ENCODE results near the gene SLC13A3. TPM values are rescaled to one million over a fixed set of nuclear protein-coding genes. Genes with fewer than 3 reads are reported as not detected.
A peak's percentile ranks its signal among the peaks of the same experiment; 100 is the strongest.

Gene SLC13A3
- total RNA-seq, 2 donors from 2014 or later: 0.37 to 1.5 TPM

- H3K4me1 ChIP-seq: no peaks in the 10 kb centered on the region
- TF ChIP-seq CTCF (IDR thresholded peaks at IDR 0.05): no peak
- H3K27ac ChIP-seq: peak within 1 kb of the TSS; percentile 56 to 63
- H3K27me3 ChIP-seq: no peaks in the 10 kb centered on the region
- H3K4me3 ChIP-seq: peak within 1 kb of the TSS; percentile 59 to 69
- H3K36me3 ChIP-seq: no peaks in the 10 kb centered on the region
- no peaks in the 10 kb centered on the region for H3K9me3 ChIP-seq
- no peak for DNase-seq (ENCODE audit: low spot score)
These were observed 138.1 kb downstream of the SLC13A3 start, which contains the start of gene ZNF334 for GRCh38 chr20:46512943-46513844. ZNF334 (minus strand) TSS chr20:46513559; CDS start chr20:46512102, 1,457 bp downstream.

- no peaks in the 10 kb centered on the region for H3K4me1 ChIP-seq
- no peak overlapping the region for H3K4me3 ChIP-seq
- H3K27me3 ChIP-seq: no peaks in the 10 kb centered on the region
- no peak for TF ChIP-seq CTCF (IDR thresholded peaks at IDR 0.05)
- no peaks in the 10 kb centered on the region for H3K9me3 ChIP-seq
- no peaks in the 10 kb centered on the region for H3K36me3 ChIP-seq
- H3K27ac ChIP-seq: no peak overlapping the region
- DNase-seq (ENCODE audit: low spot score): no peak
These were observed 141.7 kb downstream of the SLC13A3 start for GRCh38 chr20:46509523-46509922.

Other genes with a start within 250 kb of the SLC13A3 start
- 10 to 100 TPM; 29.4 to 32.7 TPM for gene ELMO2, start 244.8 kb downstream of the SLC13A3 start, total RNA-seq
- gene ZNF334, start 137.9 kb downstream of the SLC13A3 start, total RNA-seq: 1 to 10 TPM in 1 of 2 donors, under 1 TPM in 1; 0.79 to 1.3 TPM
- not detected for gene OCSTAMP, start 100.8 kb downstream of the SLC13A3 start, total RNA-seq
- 10 to 100 TPM; 11.3 to 12.1 TPM for gene TP53RK, start 38.0 kb upstream of the SLC13A3 start, total RNA-seq
- 1 to 10 TPM; 5.6 to 6.4 TPM for gene SLC2A10, start 58.2 kb upstream of the SLC13A3 start, total RNA-seq
- gene EYA2, start 243.4 kb upstream of the SLC13A3 start, total RNA-seq: 1 to 10 TPM in 1 of 2 donors, under 1 TPM in 1; 0.30 to 2.6 TPM